ENCODE results near the gene TSHZ2.
"Not testable (repeated sequence)": the region's sequence is repeated elsewhere in the genome, so short reads cannot be mapped to it uniquely, and the experiment has no call there.

Gene TSHZ2

GRCh38 chr20:53349730-53350129 lies 377.6 kb downstream of the TSHZ2 start:
- no peak for DNase-seq (ENCODE audit: low spot score)

GRCh38 chr20:53352727-53353440 lies 380.7 kb downstream of the TSHZ2 start:
- DNase-seq (ENCODE audit: low spot score): no peak

GRCh38 chr20:53354314-53354713 lies 382.2 kb downstream of the TSHZ2 start:
- DNase-seq (ENCODE audit: low spot score): no peak

- DNase-seq (ENCODE audit: low spot score): no peak
These were observed 383.6 kb downstream of the TSHZ2 start for GRCh38 chr20:53355790-53356189.

GRCh38 chr20:53359425-53359824 lies 387.3 kb downstream of the TSHZ2 start:
- no peak for DNase-seq (ENCODE audit: low spot score)

GRCh38 chr20:53360852-53361251 lies 388.7 kb downstream of the TSHZ2 start:
- DNase-seq (ENCODE audit: low spot score): no peak

- no peak for DNase-seq (ENCODE audit: low spot score)
These were observed 390.6 kb downstream of the TSHZ2 start for GRCh38 chr20:53362736-53363135.

- DNase-seq (ENCODE audit: low spot score): no peak
These were observed 392.5 kb downstream of the TSHZ2 start for GRCh38 chr20:53364646-53365045.

- DNase-seq (ENCODE audit: low spot score): no peak
These were observed 392.9 kb downstream of the TSHZ2 start for GRCh38 chr20:53365076-53365475.

- no peak for DNase-seq (ENCODE audit: low spot score)
These were observed 393.4 kb downstream of the TSHZ2 start for GRCh38 chr20:53365539-53366075.

GRCh38 chr20:53366928-53367327 lies 394.8 kb downstream of the TSHZ2 start:
- DNase-seq (ENCODE audit: low spot score): not testable (repeated sequence)

- no peak for DNase-seq (ENCODE audit: low spot score)
These were observed 397.7 kb downstream of the TSHZ2 start for GRCh38 chr20:53369871-53370270.

- DNase-seq (ENCODE audit: low spot score): no peak
These were observed 398.3 kb downstream of the TSHZ2 start for GRCh38 chr20:53370345-53370961.

- no peak for DNase-seq (ENCODE audit: low spot score)
These were observed 399.1 kb downstream of the TSHZ2 start for GRCh38 chr20:53371216-53371615.

GRCh38 chr20:53376021-53376420 lies 403.9 kb downstream of the TSHZ2 start:
- no peak for DNase-seq (ENCODE audit: low spot score)

- no peak for DNase-seq (ENCODE audit: low spot score)
These were observed 407.1 kb downstream of the TSHZ2 start for GRCh38 chr20:53379014-53379832.

- no peak for DNase-seq (ENCODE audit: low spot score)
These were observed 407.6 kb downstream of the TSHZ2 start for GRCh38 chr20:53379833-53380120.

- DNase-seq (ENCODE audit: low spot score): no peak
These were observed 409.6 kb downstream of the TSHZ2 start for GRCh38 chr20:53381568-53382262.

GRCh38 chr20:53382263-53382844 lies 410.2 kb downstream of the TSHZ2 start:
- no peak for DNase-seq (ENCODE audit: low spot score)

GRCh38 chr20:53383916-53384315 lies 411.8 kb downstream of the TSHZ2 start:
- DNase-seq (ENCODE audit: low spot score): no peak

GRCh38 chr20:53384392-53384791 lies 412.2 kb downstream of the TSHZ2 start:
- DNase-seq (ENCODE audit: low spot score): no peak

All from GM03348 (cell line).